Uterus (tissue), 2 donors: ENCODE results near the gene FOXK1.

Experiments
- POLR2A ChIP-seq, 2 donors: fragments of 450-650 bp; IDR thresholded peaks; one replicate each; pipeline ENCODE4 v1.6.1; 2016; ENCODE audit warnings: antibody characterized with exemption in 2 of 2, mild to moderate bottlenecking in 1 of 2, moderate library complexity in 1 of 2
- TF ChIP-seq, protein P1 (sequence below), 4 experiments: fragments of 200-600 bp in 2 of 4; fragments of 450-650 bp in 2 of 4; sonication (generic) in 2 of 4; IDR thresholded peaks; one replicate each; pipeline ENCODE4 v1.5.1; 2016 to 2019; ENCODE audit warnings: antibody characterized with exemption in 4 of 4, mild to moderate bottlenecking in 2 of 4, moderate library complexity in 1 of 4

GRCh38 chr7:4742051-4742573, 60.0 kb downstream of the FOXK1 start:
- TF ChIP-seq, protein P1, sequence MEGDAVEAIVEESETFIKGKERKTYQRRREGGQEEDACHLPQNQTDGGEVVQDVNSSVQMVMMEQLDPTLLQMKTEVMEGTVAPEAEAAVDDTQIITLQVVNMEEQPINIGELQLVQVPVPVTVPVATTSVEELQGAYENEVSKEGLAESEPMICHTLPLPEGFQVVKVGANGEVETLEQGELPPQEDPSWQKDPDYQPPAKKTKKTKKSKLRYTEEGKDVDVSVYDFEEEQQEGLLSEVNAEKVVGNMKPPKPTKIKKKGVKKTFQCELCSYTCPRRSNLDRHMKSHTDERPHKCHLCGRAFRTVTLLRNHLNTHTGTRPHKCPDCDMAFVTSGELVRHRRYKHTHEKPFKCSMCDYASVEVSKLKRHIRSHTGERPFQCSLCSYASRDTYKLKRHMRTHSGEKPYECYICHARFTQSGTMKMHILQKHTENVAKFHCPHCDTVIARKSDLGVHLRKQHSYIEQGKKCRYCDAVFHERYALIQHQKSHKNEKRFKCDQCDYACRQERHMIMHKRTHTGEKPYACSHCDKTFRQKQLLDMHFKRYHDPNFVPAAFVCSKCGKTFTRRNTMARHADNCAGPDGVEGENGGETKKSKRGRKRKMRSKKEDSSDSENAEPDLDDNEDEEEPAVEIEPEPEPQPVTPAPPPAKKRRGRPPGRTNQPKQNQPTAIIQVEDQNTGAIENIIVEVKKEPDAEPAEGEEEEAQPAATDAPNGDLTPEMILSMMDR (IDR thresholded peaks at IDR 0.05), result no peak
- TF ChIP-seq POLR2A (IDR thresholded peaks at IDR 0.05), result no peak
